Measurements from ENCODE around the gene PKP4. TPM values are rescaled to one million over a fixed set of nuclear protein-coding genes. Genes with fewer than 3 reads are reported as not detected.

The PKP4 gene
- total and polyA plus RNA-seq, 9 of the 15 experiments (the other 6 are each of a cell fraction or from before 2014, with no cell fraction given) = 24.6 to 99.1 (median 74.0) TPM

GRCh38 chr2:158651358-158652057, 194.8 kb downstream of the PKP4 start (continued):
- TF ChIP-seq, protein P1, sequence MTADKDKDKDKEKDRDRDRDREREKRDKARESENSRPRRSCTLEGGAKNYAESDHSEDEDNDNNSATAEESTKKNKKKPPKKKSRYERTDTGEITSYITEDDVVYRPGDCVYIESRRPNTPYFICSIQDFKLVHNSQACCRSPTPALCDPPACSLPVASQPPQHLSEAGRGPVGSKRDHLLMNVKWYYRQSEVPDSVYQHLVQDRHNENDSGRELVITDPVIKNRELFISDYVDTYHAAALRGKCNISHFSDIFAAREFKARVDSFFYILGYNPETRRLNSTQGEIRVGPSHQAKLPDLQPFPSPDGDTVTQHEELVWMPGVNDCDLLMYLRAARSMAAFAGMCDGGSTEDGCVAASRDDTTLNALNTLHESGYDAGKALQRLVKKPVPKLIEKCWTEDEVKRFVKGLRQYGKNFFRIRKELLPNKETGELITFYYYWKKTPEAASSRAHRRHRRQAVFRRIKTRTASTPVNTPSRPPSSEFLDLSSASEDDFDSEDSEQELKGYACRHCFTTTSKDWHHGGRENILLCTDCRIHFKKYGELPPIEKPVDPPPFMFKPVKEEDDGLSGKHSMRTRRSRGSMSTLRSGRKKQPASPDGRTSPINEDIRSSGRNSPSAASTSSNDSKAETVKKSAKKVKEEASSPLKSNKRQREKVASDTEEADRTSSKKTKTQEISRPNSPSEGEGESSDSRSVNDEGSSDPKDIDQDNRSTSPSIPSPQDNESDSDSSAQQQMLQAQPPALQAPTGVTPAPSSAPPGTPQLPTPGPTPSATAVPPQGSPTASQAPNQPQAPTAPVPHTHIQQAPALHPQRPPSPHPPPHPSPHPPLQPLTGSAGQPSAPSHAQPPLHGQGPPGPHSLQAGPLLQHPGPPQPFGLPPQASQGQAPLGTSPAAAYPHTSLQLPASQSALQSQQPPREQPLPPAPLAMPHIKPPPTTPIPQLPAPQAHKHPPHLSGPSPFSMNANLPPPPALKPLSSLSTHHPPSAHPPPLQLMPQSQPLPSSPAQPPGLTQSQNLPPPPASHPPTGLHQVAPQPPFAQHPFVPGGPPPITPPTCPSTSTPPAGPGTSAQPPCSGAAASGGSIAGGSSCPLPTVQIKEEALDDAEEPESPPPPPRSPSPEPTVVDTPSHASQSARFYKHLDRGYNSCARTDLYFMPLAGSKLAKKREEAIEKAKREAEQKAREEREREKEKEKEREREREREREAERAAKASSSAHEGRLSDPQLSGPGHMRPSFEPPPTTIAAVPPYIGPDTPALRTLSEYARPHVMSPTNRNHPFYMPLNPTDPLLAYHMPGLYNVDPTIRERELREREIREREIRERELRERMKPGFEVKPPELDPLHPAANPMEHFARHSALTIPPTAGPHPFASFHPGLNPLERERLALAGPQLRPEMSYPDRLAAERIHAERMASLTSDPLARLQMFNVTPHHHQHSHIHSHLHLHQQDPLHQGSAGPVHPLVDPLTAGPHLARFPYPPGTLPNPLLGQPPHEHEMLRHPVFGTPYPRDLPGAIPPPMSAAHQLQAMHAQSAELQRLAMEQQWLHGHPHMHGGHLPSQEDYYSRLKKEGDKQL (CRISPR knock-in tag; IDR thresholded peaks at IDR 0.05; ENCODE audit: borderline replicate concordance) = no peak
- TF ChIP-seq PBX2 (CRISPR knock-in tag; IDR thresholded peaks at IDR 0.05; ENCODE audit: low read depth) (no peak), PBX2 (tag; conservative IDR thresholded peaks at IDR 0.05; ENCODE audit: low read depth) (no peak), HNRNPH1 (optimal IDR thresholded peaks at IDR 0.05; ENCODE audit: low read depth, low read length) (no peak), CC2D1A (IDR thresholded peaks at IDR 0.05) (no peak), ZNF41 (CRISPR knock-in tag; conservative IDR thresholded peaks at IDR 0.05) (no peak), ZKSCAN8 (CRISPR knock-in tag; IDR thresholded peaks at IDR 0.05) (no peak)
- TF ChIP-seq, protein P2, sequence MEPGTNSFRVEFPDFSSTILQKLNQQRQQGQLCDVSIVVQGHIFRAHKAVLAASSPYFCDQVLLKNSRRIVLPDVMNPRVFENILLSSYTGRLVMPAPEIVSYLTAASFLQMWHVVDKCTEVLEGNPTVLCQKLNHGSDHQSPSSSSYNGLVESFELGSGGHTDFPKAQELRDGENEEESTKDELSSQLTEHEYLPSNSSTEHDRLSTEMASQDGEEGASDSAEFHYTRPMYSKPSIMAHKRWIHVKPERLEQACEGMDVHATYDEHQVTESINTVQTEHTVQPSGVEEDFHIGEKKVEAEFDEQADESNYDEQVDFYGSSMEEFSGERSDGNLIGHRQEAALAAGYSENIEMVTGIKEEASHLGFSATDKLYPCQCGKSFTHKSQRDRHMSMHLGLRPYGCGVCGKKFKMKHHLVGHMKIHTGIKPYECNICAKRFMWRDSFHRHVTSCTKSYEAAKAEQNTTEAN (CRISPR knock-in tag; IDR thresholded peaks at IDR 0.05) = no peak
